Renal cortical epithelial cell (primary cell): ENCODE measurements around the gene LSAMP. TPM values are rescaled to one million over a fixed set of nuclear protein-coding genes. Genes with fewer than 3 reads are reported as not detected.
"Not testable (repeated sequence)": the region's sequence is repeated elsewhere in the genome, so short reads cannot be mapped to it uniquely, and the experiment has no call there.

Source experiments
- DNase-seq: peaks from one replicate; pipeline ENCODE4 v3.0.0-alpha.2; 2011; ENCODE audit warnings: low read depth
- total RNA-seq: library from RNA; depleted of rRNA; stranded (reverse); fragments of >200 nt; gene quantifications from 2 replicates; pipeline ENCODE4 v1.2.3, GENCODE V29; 2014

The LSAMP gene
- total RNA-seq, 1 donor from 2014 or later = 0.55 TPM

DNA sequence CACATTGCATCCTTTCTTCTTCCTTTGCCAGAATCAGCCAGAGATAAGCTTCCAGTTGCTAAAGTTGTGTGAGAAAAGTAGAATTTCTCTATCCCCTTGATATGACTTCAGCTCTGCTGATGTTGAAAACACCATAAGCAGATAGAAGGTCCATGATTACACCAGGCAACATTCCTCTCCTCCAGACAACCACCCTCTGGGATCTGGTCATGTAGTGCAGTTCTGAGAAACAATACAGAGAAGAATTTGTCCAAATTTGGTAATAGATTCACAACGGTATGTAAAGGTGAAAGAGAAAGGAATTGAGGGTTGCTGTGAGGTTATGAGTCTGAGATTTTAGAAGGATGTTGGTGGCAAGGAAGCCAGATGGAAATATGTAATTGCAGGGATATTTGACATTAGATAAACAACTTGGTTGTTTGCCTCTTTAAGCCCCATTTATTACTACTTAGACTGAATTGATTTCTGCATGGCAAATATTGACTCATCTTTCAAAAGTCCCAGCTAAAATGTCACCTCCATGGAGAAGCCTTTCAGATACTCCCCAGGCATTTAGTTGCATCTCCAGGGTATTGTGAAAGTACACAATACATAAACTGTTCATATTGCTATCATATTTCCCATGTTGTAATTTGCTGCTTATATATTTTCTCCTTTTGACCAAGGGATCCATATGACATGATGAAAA lies 687.1 kb downstream of the LSAMP start:
- DNase-seq = no peak

GRCh38 chr3:115752978-115753377 lies 692.3 kb downstream of the LSAMP start:
- not testable (repeated sequence) for DNase-seq
